Forelimb muscle (tissue), 1 donor: ENCODE results near the gene FOXN3. TPM values are rescaled to one million over a fixed set of nuclear protein-coding genes. Genes with fewer than 3 reads are reported as not detected.

ENCODE experiments used
- DNase-seq: peaks from one replicate; pipeline ENCODE4 v3.0.0-alpha.2; 2013; ENCODE audit warnings: low read depth
- polyA plus RNA-seq: library from polyadenylated mRNA; unstranded; fragments of 120-200 nt; gene quantifications from one replicate; pipeline ENCODE4 v1.2.1, GENCODE V29; 2013; ENCODE audit not compliant: insufficient read length

Gene FOXN3
- polyA plus RNA-seq, 1 donor: 70.1 TPM

DNA sequence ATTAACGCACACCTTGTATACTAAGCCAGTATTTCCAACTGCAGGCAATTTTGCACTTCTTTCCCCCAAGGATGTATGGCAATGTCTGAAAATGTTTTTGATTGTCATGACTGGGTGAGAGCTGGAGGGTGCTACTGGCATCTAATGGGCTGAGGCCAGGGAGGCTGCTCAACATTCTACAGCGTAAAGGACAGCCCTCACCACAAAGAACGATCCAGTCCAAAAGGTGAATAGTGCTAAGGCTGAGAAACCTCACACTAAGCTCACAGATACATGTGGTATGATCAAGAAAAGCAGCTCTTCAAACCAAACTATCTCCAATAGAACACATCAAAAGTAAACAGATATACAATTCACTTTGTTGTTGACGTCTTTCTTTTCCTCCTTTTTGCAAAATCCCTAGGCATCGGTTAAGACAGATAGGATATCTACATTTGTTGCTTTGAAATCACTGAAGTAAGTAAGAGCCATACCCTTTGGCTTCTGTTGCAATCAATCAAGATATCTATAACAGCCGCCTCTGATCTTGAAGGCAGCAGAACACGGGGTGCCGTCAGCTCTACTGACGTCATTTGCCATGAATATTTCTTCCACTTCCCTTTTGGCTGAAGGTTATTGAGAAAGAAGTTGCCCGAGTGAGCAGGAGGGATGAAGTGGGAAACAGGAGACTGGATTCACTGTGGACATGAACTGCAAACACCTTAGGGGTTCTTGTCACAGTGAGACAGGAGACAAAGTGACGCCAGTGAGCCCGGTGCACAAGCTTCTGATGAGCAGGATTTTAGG lies 218.3 kb downstream of the FOXN3 start:
- no peak for DNase-seq

- DNase-seq: no peak
These were observed 219.4 kb downstream of the FOXN3 start for GRCh38 chr14:89197623-89198022.

DNA sequence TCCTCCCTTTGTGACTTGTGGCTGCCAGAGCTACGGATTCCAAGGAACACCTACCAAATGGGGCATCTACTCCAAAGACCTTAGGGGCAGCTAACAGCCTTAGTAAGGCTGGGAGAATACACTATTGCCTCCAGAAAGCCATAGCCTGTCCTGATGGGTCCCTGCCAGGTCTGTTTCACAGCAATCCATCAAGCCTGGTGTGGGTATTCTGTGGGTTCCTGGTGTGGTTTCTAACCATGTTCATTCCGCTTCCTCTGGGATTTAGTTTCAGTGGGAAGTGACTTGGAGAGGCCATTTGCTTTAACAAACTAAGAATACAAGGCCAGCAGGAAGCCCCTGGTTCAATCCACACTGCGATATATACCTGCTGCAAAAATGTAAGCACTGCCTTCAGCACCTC lies 220.5 kb downstream of the FOXN3 start:
- no peak for DNase-seq

DNA sequence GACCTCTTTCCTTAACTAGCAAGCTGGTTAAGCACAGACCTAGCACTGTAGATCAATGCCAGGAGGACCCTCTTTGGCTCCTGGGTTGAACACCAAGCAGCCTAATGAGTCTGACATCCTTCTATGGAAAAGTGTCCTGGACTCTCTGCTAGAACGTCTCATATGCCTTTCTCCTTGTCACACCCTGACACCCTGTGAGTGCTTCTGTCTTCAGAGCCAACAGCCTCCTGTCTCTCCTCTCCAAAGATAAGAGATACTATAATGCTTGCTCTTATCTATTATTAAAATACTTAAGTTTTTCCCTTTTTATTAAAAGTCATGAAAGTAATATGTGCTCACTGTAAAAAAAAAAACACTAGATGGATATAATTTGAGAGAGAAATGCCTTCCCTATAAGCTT lies 222.7 kb downstream of the FOXN3 start:
- DNase-seq: no peak

DNA sequence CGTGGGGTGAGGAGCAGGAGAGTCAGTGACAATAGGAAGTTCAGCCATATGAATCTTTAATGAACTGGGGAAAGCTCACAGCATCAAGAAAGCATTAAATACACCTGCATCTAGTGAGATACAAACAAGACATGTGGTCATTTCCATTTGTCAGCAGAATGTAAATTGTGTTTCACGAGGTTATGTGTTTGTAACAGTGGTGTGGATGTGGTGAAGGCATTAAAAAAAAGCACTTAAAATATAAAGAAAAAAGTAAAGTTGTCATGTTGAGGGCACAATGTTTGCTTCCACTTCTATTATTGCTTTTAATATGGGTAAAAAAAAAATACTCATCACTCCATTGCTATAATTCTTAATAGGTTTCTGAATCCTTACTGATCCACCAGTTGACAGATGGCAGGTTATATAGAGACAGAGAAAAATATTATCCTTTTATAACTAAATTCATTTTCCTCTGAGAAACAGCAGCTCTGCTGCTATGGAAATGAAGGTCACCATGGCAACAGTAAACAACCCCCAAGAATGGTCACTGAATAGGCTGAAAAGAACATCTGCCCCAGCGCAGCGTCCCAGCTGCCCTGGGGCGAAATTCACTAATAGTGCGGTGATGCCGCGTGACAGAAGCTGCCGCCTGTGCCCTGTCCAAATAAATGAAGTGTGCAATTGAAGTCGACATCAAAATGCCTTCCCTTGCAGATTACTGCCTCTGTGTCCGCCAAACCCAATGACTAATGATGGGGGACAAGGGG lies 226.1 kb downstream of the FOXN3 start:
- no peak for DNase-seq

DNA sequence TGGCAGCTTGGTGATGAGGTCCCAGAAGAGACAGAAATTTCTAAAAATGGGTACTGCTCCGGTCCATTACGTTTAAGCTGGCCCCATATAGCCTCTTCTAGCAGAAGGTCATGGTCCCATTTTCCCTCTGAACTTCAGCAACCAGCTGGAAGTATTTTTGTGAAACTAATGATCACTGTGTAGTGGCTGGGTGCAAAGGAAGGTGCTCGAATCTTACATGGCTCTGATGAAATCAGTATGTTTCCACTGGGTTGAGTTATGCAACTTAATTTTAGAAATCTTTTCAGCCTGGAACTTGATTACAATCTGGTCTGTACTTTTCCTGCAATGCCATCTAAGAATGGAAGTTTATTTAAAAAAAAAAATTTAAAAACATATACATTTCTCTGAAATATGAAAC lies 228.5 kb downstream of the FOXN3 start:
- DNase-seq: no peak

DNA sequence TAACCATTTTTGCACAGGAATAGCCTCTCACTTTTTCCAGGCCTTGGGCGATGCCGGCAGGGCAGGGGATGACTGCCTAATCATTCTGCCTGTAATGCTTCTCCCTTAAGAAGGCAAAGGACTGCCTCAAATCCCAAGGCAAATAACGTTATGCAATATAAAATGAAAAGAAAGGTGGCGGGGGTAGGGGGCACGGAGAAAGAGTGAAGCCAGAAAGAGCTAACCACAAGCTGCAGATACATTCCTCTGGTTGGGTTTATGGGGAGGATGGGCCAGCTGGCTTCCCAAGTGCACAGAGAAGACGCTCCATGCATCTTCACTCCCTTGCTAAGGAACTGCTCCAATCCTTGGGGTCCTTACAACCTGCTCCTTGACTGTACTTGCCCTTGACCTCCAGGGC lies 229.5 kb downstream of the FOXN3 start:
- DNase-seq: no peak

DNA sequence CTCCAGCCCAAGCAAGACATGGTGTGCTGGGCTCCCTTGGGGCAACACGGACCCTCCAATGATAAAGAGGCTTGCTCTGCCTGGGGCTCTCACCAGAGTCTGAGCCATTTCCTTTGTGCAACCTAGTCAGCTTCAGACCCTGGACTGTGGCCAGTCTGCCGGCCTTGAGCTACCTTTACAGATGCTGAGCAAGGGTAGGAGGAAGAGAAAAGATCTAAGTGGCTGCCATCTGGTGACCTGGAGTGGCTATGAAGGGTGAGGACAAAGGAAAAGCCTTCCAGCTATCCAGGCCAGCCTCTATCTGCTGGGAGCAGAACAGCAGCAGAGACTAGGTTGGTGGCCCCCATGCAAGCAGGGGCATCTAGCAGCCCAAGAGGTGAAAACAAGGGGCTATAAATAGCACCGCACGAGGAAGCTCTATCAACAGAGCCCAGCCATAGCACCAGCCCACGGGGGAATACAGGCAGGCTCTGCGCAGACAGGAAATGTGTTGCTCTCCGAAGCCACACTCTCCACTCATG lies 230.1 kb downstream of the FOXN3 start:
- no peak for DNase-seq

DNA sequence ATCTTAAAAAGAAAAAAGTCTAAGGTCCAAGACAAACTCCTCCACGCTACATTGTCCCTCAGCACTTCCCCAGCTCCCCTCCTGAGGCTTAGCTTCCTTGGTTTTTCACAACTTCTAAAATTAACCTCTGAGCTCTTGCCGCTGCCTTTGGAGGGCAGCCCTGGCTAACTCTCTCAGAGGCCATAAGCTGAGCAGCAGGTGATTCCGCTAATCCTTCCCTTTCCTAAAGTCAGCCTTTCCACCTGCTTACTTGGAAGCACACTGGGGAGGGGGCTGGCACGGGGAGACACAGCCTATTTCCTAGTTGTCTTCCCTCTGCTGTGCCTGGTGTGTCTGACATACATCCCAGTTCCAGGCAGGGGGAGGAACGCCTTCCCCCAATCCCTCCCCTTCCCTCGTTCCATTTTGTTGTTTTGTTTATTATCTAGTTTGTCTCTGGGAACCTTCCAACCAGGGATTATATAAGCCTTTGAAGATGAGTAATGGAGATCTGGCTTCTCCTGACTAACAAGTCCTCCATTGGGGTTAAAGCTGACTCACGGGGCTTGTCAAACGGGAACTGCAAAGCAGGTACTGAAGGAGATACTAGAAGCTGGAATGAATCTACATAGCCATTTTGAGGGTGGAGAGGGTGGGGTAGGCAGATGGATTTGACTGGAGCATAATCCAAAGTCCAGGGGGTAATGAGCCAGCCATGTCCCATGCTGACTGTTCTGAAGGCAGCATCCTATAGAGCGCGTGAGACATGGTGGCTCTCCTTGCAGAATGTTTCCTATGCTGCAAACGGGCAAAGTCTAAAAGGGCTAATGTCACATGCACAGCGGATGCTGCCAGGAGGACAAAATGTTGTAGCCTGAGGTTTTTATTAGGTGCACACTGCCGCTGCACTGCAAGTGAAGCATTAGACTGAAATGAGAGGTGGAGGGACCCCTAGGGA lies 230.8 kb downstream of the FOXN3 start:
- no peak for DNase-seq

DNA sequence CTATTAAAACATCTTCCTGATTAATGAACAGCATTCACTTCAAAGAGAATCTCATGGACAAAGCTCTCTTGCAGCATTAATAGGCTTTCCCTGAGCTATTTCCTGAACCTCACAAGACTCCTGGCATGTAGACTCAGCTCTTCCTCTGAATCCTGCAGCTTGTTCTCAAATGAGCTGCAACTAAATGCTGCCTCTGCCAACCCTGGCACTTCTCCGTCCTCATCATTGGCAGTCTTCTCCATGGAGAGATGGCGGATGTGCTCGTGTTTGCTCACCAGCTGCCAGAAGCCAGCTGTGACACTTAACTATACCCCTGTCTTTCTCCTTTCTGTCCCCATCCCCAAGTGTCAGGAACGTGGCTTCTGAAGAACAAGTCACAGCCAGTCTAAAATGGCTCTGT lies 232.1 kb downstream of the FOXN3 start:
- DNase-seq: no peak

- DNase-seq: no peak
These were observed 234.7 kb downstream of the FOXN3 start for GRCh38 chr14:89182326-89182725.

DNA sequence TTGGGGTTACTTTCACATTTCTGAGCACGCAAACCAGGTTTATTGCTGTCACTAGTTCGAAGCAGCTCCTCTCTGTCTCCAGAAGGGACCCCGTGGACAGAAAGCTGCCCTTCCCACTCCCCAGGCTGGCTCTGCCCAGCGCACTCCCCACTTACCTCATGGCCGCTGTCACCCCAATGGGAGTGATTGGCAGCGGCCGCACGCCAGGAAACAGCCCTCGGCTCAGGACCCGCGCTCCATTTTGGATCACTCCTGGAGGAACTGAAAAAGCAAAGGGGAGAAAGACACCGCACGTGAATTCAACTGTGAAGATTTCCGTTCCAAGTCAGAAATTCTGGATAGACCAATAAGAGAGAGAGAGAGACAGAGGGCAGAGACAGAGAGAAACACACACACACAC lies 236.5 kb downstream of the FOXN3 start:
- no peak for DNase-seq

- DNase-seq: no peak
These were observed 237.1 kb downstream of the FOXN3 start for GRCh38 chr14:89179891-89180404.

DNA sequence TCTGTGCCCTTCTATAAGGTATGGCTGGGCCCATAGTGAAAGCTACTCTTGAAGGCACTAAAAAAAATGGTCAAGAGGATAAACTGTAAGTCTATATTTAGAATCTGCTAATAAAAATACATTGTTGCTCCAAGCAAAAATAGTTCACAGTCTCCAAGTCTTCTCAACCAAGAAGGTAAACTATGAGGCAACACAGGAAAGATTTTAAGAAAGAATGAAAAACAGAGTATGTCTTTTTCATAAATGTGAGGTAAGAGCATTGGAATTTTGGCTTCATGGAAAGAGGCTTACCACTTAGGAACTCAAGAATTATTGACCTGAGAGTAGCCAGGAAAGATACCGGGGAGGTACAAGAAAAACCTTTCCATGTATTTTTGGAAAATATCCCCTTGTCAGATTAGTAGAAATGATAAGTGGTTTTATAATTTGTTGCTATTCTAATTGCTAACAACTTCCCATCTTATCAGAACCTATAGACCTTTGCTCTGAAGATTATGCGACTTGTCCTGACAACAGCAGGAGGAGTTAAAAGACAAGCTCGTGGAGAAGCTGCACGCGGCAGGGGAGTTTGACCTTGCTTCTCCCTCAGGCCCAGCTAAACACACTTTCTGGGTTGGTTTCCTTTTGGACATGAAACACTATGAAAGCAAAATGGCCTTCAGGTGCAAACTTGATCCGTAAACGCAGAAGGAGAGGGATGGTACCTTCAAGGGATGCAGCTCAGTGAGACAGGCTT lies 238.1 kb downstream of the FOXN3 start:
- DNase-seq: no peak

- no peak for DNase-seq
These were observed 238.7 kb downstream of the FOXN3 start for GRCh38 chr14:89178376-89178775.

DNA sequence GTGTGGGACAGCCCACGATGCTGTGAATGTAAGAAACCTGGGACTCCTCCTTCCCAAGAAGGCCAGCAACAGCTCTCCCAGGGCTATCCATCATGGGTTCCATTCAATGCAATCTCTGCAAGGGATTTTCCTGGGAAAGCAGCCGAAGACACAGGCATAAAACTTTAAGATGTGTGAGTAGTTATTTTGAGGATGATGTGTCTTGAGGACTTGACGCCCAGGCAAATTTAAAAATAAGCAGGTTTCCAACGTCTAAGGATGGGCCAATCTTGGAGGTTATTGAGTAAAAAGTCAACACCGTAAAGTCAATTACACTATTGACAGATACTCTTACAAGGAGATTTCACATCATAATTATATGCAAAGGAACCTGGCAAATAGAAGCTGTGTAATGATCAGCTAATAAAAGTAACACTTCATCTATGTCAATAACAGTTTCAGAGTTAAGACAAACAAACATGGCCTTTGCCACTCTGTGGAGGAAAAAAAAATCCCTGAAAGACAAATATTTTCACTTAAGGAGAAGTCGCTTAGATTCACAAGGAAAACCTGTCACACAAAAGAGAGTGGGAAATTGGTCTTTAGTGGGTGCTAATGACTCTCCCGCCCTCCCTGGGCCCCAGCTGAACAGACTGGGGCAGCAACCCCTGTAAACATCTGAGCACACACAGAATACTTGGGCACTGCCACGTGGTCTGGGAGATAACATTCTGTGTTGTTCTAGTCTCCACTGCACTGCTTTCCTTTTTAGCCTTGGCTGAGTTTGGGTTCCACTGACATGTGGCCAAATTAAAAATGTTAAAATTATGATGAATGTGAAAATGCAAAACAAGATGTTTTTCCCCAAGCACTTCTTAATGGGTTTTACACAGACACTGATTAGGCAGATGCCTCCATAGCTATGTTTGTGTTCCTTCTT lies 240.9 kb downstream of the FOXN3 start:
- DNase-seq: no peak

DNA sequence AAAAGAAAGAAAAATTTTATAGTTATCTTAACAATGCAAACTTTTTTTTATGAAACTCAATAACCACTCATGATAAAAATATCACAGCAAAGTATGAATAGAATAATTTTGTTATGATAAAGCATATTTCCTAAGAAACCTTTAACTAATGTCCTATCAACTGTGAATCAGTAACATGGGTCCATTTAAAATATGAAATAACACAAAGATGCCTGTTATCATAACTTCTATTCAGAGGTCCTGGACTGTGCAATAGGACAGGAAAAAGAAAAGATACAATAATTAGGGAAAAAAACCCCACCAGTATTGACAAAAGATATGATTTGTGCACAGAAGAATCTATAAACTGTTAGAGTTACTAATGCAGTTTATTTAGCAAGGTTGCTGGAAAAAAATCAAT lies 245.4 kb downstream of the FOXN3 start:
- no peak for DNase-seq

DNA sequence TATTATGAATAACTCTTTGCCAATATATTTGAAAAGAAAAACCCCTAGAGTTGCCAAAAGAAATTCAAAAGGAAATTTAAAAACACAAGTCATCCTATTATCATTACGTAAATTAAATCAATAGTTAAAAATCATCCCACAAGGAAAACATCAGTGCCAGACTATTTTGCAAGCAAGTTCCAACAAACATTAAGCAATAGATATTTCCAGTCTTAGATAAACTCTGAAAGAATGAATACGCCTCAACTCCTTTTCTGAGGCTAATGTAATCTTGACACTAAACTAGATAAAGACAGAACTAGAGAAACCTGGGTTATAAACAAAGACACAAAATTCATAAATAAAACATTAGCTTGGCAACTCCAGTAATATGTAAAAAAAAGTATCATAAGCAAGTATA lies 245.9 kb downstream of the FOXN3 start:
- DNase-seq: no peak

DNA sequence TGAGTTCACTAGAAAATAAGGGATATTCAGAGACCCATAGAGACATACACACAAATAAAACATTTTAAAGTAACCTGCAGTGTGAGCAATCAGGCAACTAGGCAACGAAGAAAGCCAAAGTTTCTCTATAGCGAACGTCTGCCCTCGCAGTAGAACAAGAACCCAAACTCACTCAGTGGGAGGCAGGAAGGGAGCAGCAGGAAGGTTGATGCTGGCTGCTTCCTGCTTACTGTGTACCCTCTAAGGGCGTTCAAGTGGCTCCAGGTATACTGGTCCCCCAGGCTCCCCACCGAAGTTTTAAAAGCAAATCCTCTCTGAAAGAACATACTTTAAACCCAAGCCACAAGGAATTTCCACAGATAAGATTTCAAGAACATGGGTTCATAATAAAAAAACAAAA lies 249.3 kb downstream of the FOXN3 start:
- DNase-seq: no peak

DNA sequence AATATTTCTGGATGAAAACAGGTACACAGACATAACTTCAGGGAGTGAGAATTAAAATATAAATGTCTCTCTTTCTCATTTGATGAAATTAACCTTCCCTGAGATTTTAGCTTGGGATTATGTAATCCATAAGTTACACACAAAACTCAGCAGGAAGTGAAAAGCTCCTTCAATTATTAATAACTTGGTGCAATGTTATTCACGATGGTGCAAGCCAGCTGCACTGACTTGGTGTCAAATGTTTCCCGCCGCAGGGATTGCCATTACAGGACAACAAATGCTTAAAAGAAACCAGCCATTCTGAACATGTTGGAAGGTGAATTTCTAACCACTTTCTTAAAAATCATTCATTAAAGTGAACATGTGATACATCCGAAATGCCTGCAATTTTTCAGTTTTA lies 250.4 kb downstream of the FOXN3 start:
- no peak for DNase-seq
